ENCODE measurements around the gene IL1RL2. TPM values are rescaled to one million over a fixed set of nuclear protein-coding genes. Genes with fewer than 3 reads are reported as not detected.

Gene IL1RL2
- total RNA-seq, 1 donor from 2014 or later, result not detected

- Histone ChIP-seq H3K36me3 (ENCODE audit: control insufficient read depth in 3 of 3, insufficient read depth in 3 of 3, low read length in 3 of 3) (no peaks in the 10 kb centered on the region), H3K27ac (ENCODE audit: low read depth, low read length) (no peak overlapping the region), H3K9me3 (ENCODE audit: control insufficient read depth in 3 of 3, low read length in 3 of 3) (no peaks in the 10 kb centered on the region), H3K27me3 (ENCODE audit: control insufficient read depth in 3 of 3, insufficient read depth in 3 of 3, low read length in 3 of 3) (peaks cover 5 to 14% (median 9%) of the 10 kb centered on the region in 3 donors), H3K9ac (ENCODE audit: low read depth in 1 of 3, low read length in 3 of 3) (no peak overlapping the region), H3K4me1 (ENCODE audit: control insufficient read depth in 3 of 3, insufficient read depth in 3 of 3, low read length in 3 of 3) (peaks cover 3 to 6% (median 5%) of the 10 kb centered on the region in 3 donors), H3K4me3 (ENCODE audit: low read length in 3 of 3) (no peak overlapping the region)
These were observed 63.5 kb downstream of the IL1RL2 start for GRCh38 chr2:102250278-102250821.

GRCh38 chr2:102251042-102251848 is 64.4 kb downstream of the IL1RL2 start:
- peaks cover 5 to 14% (median 9%) of the 10 kb centered on the region in 3 donors for H3K27me3 ChIP-seq (ENCODE audit: control insufficient read depth in 3 of 3, insufficient read depth in 3 of 3, low read length in 3 of 3)
- H3K4me1 ChIP-seq (ENCODE audit: control insufficient read depth in 3 of 3, insufficient read depth in 3 of 3, low read length in 3 of 3), result peaks cover 3 to 6% (median 5%) of the 10 kb centered on the region in 3 donors
- H3K4me3 ChIP-seq (ENCODE audit: low read length in 3 of 3), result peak overlapping the region; percentile 56 to 74 (median 62)
- H3K9me3 ChIP-seq (ENCODE audit: control insufficient read depth in 3 of 3, low read length in 3 of 3), result no peaks in the 10 kb centered on the region
- H3K27ac ChIP-seq (ENCODE audit: low read depth, low read length), result no peak overlapping the region
- H3K36me3 ChIP-seq (ENCODE audit: control insufficient read depth in 3 of 3, insufficient read depth in 3 of 3, low read length in 3 of 3), result no peaks in the 10 kb centered on the region
- peak overlapping the region in 2 of 3 donors; percentile 41 to 72 for H3K9ac ChIP-seq (ENCODE audit: low read depth in 1 of 3, low read length in 3 of 3)

DNA sequence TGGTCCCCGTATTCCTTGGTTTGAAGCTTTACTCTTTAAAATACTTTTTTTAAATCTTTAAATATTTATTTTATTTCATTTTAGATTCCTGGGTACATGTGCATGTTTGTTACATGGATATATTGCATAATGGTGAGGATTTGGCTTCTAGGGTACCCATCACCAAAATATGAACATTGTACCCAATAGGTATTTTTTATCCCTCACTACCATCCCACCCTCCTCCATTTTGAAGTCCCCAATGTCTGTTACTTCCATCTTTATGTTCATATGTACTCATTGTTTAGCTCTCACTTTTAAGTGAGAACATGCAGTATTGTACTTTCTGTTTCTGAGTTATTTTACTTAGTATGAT is 65.0 kb downstream of the IL1RL2 start:
- no peak overlapping the region for H3K27ac ChIP-seq (ENCODE audit: low read depth, low read length)
- no peak overlapping the region for H3K9ac ChIP-seq (ENCODE audit: low read depth in 1 of 3, low read length in 3 of 3)
- H3K36me3 ChIP-seq (ENCODE audit: control insufficient read depth in 3 of 3, insufficient read depth in 3 of 3, low read length in 3 of 3), result no peaks in the 10 kb centered on the region
- peaks cover 3 to 6% (median 5%) of the 10 kb centered on the region in 3 donors for H3K4me1 ChIP-seq (ENCODE audit: control insufficient read depth in 3 of 3, insufficient read depth in 3 of 3, low read length in 3 of 3)
- H3K4me3 ChIP-seq (ENCODE audit: low read length in 3 of 3), result peak overlapping the region in 2 of 3 donors; percentile 62 to 74
- H3K27me3 ChIP-seq (ENCODE audit: control insufficient read depth in 3 of 3, insufficient read depth in 3 of 3, low read length in 3 of 3), result peaks cover 5 to 14% (median 9%) of the 10 kb centered on the region in 3 donors
- H3K9me3 ChIP-seq (ENCODE audit: control insufficient read depth in 3 of 3, low read length in 3 of 3), result no peaks in the 10 kb centered on the region

GRCh38 chr2:102252236-102252635 is 65.4 kb downstream of the IL1RL2 start:
- H3K4me1 ChIP-seq (ENCODE audit: control insufficient read depth in 3 of 3, insufficient read depth in 3 of 3, low read length in 3 of 3), result peaks cover 5 to 10% (median 7%) of the 10 kb centered on the region in 3 donors
- H3K36me3 ChIP-seq (ENCODE audit: control insufficient read depth in 3 of 3, insufficient read depth in 3 of 3, low read length in 3 of 3), result no peaks in the 10 kb centered on the region
- H3K4me3 ChIP-seq (ENCODE audit: low read length in 3 of 3), result no peak overlapping the region
- H3K9ac ChIP-seq (ENCODE audit: low read depth in 1 of 3, low read length in 3 of 3), result no peak overlapping the region
- no peak overlapping the region for H3K27ac ChIP-seq (ENCODE audit: low read depth, low read length)
- H3K27me3 ChIP-seq (ENCODE audit: control insufficient read depth in 3 of 3, insufficient read depth in 3 of 3, low read length in 3 of 3), result peaks cover 5 to 14% (median 9%) of the 10 kb centered on the region in 3 donors
- no peaks in the 10 kb centered on the region for H3K9me3 ChIP-seq (ENCODE audit: control insufficient read depth in 3 of 3, low read length in 3 of 3)

DNA sequence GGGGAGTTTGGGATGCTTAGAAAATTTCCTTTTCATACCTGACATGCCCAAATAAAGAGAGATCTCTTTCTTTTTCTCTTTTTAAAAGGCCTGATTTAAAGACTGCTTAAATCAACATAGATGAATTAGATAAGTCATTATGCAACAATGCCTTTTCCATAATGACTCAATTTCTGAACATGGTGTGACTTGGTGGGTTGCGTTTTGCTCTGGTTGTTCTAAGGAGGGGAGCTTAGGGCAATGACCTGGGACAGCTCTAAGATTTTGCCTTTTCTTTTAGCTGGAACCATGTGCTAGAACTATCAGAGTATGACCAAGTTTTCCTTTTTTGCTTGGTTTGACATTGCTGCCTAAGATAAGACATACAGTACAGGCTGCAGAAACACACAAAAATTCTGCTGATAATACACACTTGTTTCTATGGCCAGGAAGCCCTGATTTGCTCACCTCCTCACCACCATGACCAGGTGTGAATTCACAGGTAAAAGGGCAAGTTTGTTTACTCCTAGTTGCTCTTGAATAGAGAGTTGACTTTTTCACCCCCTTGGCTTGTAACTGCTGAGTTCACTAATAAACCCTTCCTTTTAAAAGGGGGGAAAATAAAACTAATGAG is 66.4 kb downstream of the IL1RL2 start:
- no peak overlapping the region for H3K4me3 ChIP-seq (ENCODE audit: low read length in 3 of 3)
- H3K9ac ChIP-seq (ENCODE audit: low read depth in 1 of 3, low read length in 3 of 3), result no peak overlapping the region
- H3K9me3 ChIP-seq (ENCODE audit: control insufficient read depth in 3 of 3, low read length in 3 of 3), result no peaks in the 10 kb centered on the region
- H3K27ac ChIP-seq (ENCODE audit: low read depth, low read length), result no peak overlapping the region
- H3K4me1 ChIP-seq (ENCODE audit: control insufficient read depth in 3 of 3, insufficient read depth in 3 of 3, low read length in 3 of 3), result peaks cover 11 to 16% (median 12%) of the 10 kb centered on the region in 3 donors
- peaks cover 5 to 14% (median 9%) of the 10 kb centered on the region in 3 donors for H3K27me3 ChIP-seq (ENCODE audit: control insufficient read depth in 3 of 3, insufficient read depth in 3 of 3, low read length in 3 of 3)
- H3K36me3 ChIP-seq (ENCODE audit: control insufficient read depth in 3 of 3, insufficient read depth in 3 of 3, low read length in 3 of 3), result no peaks in the 10 kb centered on the region

DNA sequence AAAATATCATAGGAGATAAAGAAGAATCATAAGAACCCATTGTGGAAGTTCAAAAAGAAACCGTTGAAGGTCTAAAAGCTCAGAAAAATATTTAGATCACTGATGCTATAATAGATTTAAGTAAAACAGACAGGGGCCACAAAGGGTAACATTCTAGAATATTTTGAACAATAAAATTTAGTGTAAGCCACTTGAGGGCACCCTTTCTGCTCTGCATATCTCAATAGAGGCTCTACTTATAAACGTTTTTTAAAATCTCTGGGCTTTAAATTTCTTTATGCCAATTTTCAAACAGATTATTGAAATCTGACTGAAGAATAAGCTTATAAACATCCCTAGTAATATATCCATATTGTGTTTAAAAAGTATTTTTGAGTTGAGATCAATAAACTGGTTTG is 66.9 kb downstream of the IL1RL2 start:
- Histone ChIP-seq H3K27me3 (ENCODE audit: control insufficient read depth in 3 of 3, insufficient read depth in 3 of 3, low read length in 3 of 3) (peaks cover 5 to 14% (median 9%) of the 10 kb centered on the region in 3 donors), H3K4me3 (ENCODE audit: low read length in 3 of 3) (no peak overlapping the region), H3K9ac (ENCODE audit: low read depth in 1 of 3, low read length in 3 of 3) (no peak overlapping the region), H3K27ac (ENCODE audit: low read depth, low read length) (no peak overlapping the region), H3K9me3 (ENCODE audit: control insufficient read depth in 3 of 3, low read length in 3 of 3) (no peaks in the 10 kb centered on the region), H3K36me3 (ENCODE audit: control insufficient read depth in 3 of 3, insufficient read depth in 3 of 3, low read length in 3 of 3) (no peaks in the 10 kb centered on the region), H3K4me1 (ENCODE audit: control insufficient read depth in 3 of 3, insufficient read depth in 3 of 3, low read length in 3 of 3) (peaks cover 13 to 19% (median 17%) of the 10 kb centered on the region in 3 donors)

- Histone ChIP-seq H3K36me3 (ENCODE audit: control insufficient read depth in 3 of 3, insufficient read depth in 3 of 3, low read length in 3 of 3) (no peaks in the 10 kb centered on the region), H3K27ac (ENCODE audit: low read depth, low read length) (no peak overlapping the region), H3K4me1 (ENCODE audit: control insufficient read depth in 3 of 3, insufficient read depth in 3 of 3, low read length in 3 of 3) (peaks cover 11 to 18% (median 17%) of the 10 kb centered on the region in 3 donors), H3K27me3 (ENCODE audit: control insufficient read depth in 3 of 3, insufficient read depth in 3 of 3, low read length in 3 of 3) (peaks cover 3 to 5% (median 3%) of the 10 kb centered on the region in 3 donors), H3K9me3 (ENCODE audit: control insufficient read depth in 3 of 3, low read length in 3 of 3) (no peaks in the 10 kb centered on the region), H3K4me3 (ENCODE audit: low read length in 3 of 3) (peak overlapping the region in 2 of 3 donors; percentile 17 to 20), H3K9ac (ENCODE audit: low read depth in 1 of 3, low read length in 3 of 3) (no peak overlapping the region)
These were observed 69.5 kb downstream of the IL1RL2 start for GRCh38 chr2:102256276-102256675.

DNA sequence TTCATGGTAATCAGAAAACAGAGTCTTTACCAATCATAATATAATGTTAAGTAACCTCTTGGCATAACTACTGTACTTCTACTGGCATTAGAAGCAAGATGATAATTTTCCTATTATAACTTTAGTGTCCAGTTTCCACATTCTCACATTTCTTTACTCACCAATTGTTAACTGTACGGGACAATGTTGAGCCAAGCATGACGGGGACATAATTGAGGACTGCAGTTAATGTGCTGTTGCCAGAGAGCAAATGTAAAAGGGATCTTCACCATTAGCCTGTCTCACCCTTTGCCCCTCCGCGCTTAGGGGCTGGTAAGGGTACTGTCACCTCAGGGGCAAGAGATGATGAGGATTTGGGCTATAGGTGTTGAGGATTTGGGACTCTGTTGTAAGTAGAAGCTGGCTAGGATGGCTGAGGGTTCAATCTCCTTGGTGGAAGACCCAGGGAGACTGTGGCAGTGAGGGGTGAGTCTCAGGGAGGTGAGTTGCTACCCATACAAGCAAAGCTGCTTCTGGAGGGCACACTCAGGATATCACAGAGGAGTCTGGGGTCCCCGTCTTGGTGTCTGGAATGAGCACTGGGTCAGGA is 70.1 kb downstream of the IL1RL2 start:
- Histone ChIP-seq H3K27me3 (ENCODE audit: control insufficient read depth in 3 of 3, insufficient read depth in 3 of 3, low read length in 3 of 3) (peaks cover 0 to 2% (median 0%) of the 10 kb centered on the region in 3 donors), H3K4me1 (ENCODE audit: control insufficient read depth in 3 of 3, insufficient read depth in 3 of 3, low read length in 3 of 3) (peaks cover 8 to 16% (median 14%) of the 10 kb centered on the region in 3 donors), H3K27ac (ENCODE audit: low read depth, low read length) (no peak overlapping the region), H3K9ac (ENCODE audit: low read depth in 1 of 3, low read length in 3 of 3) (no peak overlapping the region), H3K36me3 (ENCODE audit: control insufficient read depth in 3 of 3, insufficient read depth in 3 of 3, low read length in 3 of 3) (no peaks in the 10 kb centered on the region), H3K4me3 (ENCODE audit: low read length in 3 of 3) (peak overlapping the region in 1 of 3 donors; percentile 46), H3K9me3 (ENCODE audit: control insufficient read depth in 3 of 3, low read length in 3 of 3) (no peaks in the 10 kb centered on the region)

GRCh38 chr2:102258025-102258385 is 71.2 kb downstream of the IL1RL2 start:
- no peaks in the 10 kb centered on the region for H3K36me3 ChIP-seq (ENCODE audit: control insufficient read depth in 3 of 3, insufficient read depth in 3 of 3, low read length in 3 of 3)
- peaks cover 8 to 16% (median 14%) of the 10 kb centered on the region in 3 donors for H3K4me1 ChIP-seq (ENCODE audit: control insufficient read depth in 3 of 3, insufficient read depth in 3 of 3, low read length in 3 of 3)
- H3K9ac ChIP-seq (ENCODE audit: low read depth in 1 of 3, low read length in 3 of 3), result no peak overlapping the region
- H3K9me3 ChIP-seq (ENCODE audit: control insufficient read depth in 3 of 3, low read length in 3 of 3), result no peaks in the 10 kb centered on the region
- no peak overlapping the region for H3K4me3 ChIP-seq (ENCODE audit: low read length in 3 of 3)
- H3K27ac ChIP-seq (ENCODE audit: low read depth, low read length), result no peak overlapping the region
- no peaks in the 10 kb centered on the region for H3K27me3 ChIP-seq (ENCODE audit: control insufficient read depth in 3 of 3, insufficient read depth in 3 of 3, low read length in 3 of 3)

Measured in skeletal muscle tissue (tissue), 4 donors.